H9 (cell line): Measurements from ENCODE around the gene HACD1. TPM values are rescaled to one million over a fixed set of nuclear protein-coding genes. Genes with fewer than 3 reads are reported as not detected.

Experiments used
- DNase-seq: peaks from one replicate; pipeline ENCODE4 v3.0.0-alpha.2; 2017
- H2AFZ ChIP-seq: one replicate; pipeline ENCODE4 v1.6.1; 2013; ENCODE audit warnings: mild to moderate bottlenecking, low read length, control low read depth, moderate library complexity
- H2AK5ac ChIP-seq: 2 replicates; pipeline ENCODE4 v1.6.1; 2013; ENCODE audit warnings: low read length, control low read depth, mixed read lengths; ENCODE audit not compliant: insufficient read length
- H2BK120ac ChIP-seq: one replicate; pipeline ENCODE4 v1.6.1; 2013; ENCODE audit warnings: low read depth, mild to moderate bottlenecking, low read length, control low read depth, inconsistent platforms; ENCODE audit not compliant: poor library complexity, severe bottlenecking
- H2BK12ac ChIP-seq: 2 replicates; pipeline ENCODE4 v1.6.1; 2013; ENCODE audit warnings: low read length, control low read depth, mixed read lengths, low read depth; ENCODE audit not compliant: insufficient read length
- H2BK15ac ChIP-seq: 2 replicates; pipeline ENCODE4 v1.6.1; 2013; ENCODE audit warnings: low read depth, low read length, control low read depth
- H2BK20ac ChIP-seq: one replicate; pipeline ENCODE4 v1.6.1; 2013; ENCODE audit warnings: low read depth, mild to moderate bottlenecking, low read length, control low read depth, inconsistent platforms; ENCODE audit not compliant: poor library complexity, severe bottlenecking
- H2BK5ac ChIP-seq: 2 replicates; pipeline ENCODE4 v1.6.1; 2013; ENCODE audit warnings: low read length, control low read depth, mixed read lengths; ENCODE audit not compliant: insufficient read length
- H3K14ac ChIP-seq: 2 replicates; pipeline ENCODE4 v1.6.1; 2013; ENCODE audit warnings: low read length, control low read depth; ENCODE audit not compliant: insufficient read depth
- H3K18ac ChIP-seq: 2 replicates; pipeline ENCODE4 v1.6.1; 2013; ENCODE audit warnings: low read depth, mild to moderate bottlenecking, mixed read lengths, low read length, control low read depth; ENCODE audit not compliant: insufficient read length
- H3K23ac ChIP-seq: 2 replicates; pipeline ENCODE4 v1.6.1; 2013; ENCODE audit warnings: low read length, control low read depth, mixed read lengths, low read depth; ENCODE audit not compliant: insufficient read length
- H3K23me2 ChIP-seq: 2 replicates; pipeline ENCODE4 v1.6.1; 2013; ENCODE audit warnings: low read depth, mild to moderate bottlenecking, mixed read lengths, low read length, control low read depth; ENCODE audit not compliant: insufficient read length, poor library complexity, severe bottlenecking
- H3K27ac ChIP-seq: 2 replicates; pipeline ENCODE4 v1.5.1; 2013; ENCODE audit warnings: low read length, control low read depth, mixed read lengths, low read depth; ENCODE audit not compliant: insufficient read length
- H3K27me3 ChIP-seq: 2 replicates; pipeline ENCODE4 v1.6.1; 2013; ENCODE audit warnings: low read length, control low read depth, inconsistent platforms; ENCODE audit not compliant: insufficient read depth
- H3K4ac ChIP-seq: 2 replicates; pipeline ENCODE4 v1.6.1; 2013; ENCODE audit warnings: low read depth, mild to moderate bottlenecking, control low read depth, inconsistent platforms, low read length, moderate library complexity
- H3K4me1 ChIP-seq: 2 replicates; pipeline ENCODE4 v1.6.1; 2013; ENCODE audit warnings: low read length, control low read depth, inconsistent platforms; ENCODE audit not compliant: insufficient read depth
- H3K4me2 ChIP-seq: 2 replicates; pipeline ENCODE4 v1.6.1; 2013; ENCODE audit warnings: low read length, control low read depth, mixed read lengths; ENCODE audit not compliant: insufficient read length, insufficient read depth
- H3K56ac ChIP-seq: 2 replicates; pipeline ENCODE4 v1.6.1; 2013; ENCODE audit warnings: low read depth, mild to moderate bottlenecking, mixed read lengths, low read length, control low read depth; ENCODE audit not compliant: insufficient read length
- H3K79me1 ChIP-seq: 2 replicates; pipeline ENCODE4 v1.6.1; 2013; ENCODE audit warnings: low read depth, mild to moderate bottlenecking, moderate library complexity, low read length, control low read depth, inconsistent platforms; ENCODE audit not compliant: insufficient read depth, poor library complexity, severe bottlenecking
- H3K79me2 ChIP-seq: 2 replicates; pipeline ENCODE4 v1.6.1; 2013; ENCODE audit warnings: low read length, control low read depth, inconsistent platforms; ENCODE audit not compliant: insufficient read depth
- H3K9ac ChIP-seq: 2 replicates; pipeline ENCODE4 v1.6.1; 2013; ENCODE audit warnings: low read length, control low read depth, mixed read lengths; ENCODE audit not compliant: insufficient read length; ENCODE audit errors: extremely low read depth
- H3K9me3 ChIP-seq: one replicate; pipeline ENCODE4 v1.6.1; 2013; ENCODE audit warnings: low read depth, low read length, inconsistent platforms; ENCODE audit not compliant: control insufficient read depth
- H3T11ph ChIP-seq: one replicate; pipeline ENCODE4 v1.6.1; 2013; ENCODE audit warnings: mild to moderate bottlenecking, low read length, control low read depth, inconsistent platforms
- H4K20me1 ChIP-seq: one replicate; pipeline ENCODE4 v1.6.1; 2013; ENCODE audit not compliant: control insufficient read depth, insufficient read length, insufficient read depth
- H4K5ac ChIP-seq: 2 replicates; pipeline ENCODE4 v1.6.1; 2013; ENCODE audit warnings: low read depth, mild to moderate bottlenecking, mixed read lengths, low read length, control low read depth; ENCODE audit not compliant: insufficient read length
- H4K8ac ChIP-seq: replicated peaks from 2 replicates; pipeline ENCODE4 v1.6.1; 2013; ENCODE audit warnings: low read length, control low read depth, mixed read lengths, low read depth; ENCODE audit not compliant: insufficient read length
- H4K91ac ChIP-seq: 2 replicates; pipeline ENCODE4 v1.6.1; 2013; ENCODE audit warnings: low read depth, mild to moderate bottlenecking, moderate library complexity, mixed read lengths, low read length, control low read depth; ENCODE audit not compliant: insufficient read length
- H3K27ac Mint-ChIP-seq, 3 experiments: 2 replicates in 2 of 3; 3 replicates in 1 of 3; pipeline ENCODE4 v1.8.0; 2020 to 2021; ENCODE audit warnings: mixed read lengths in 3 of 3, mild to moderate bottlenecking in 1 of 3, moderate library complexity in 1 of 3
- H3K27me3 Mint-ChIP-seq: 2 replicates; pipeline ENCODE4 v1.8.0; 2021; ENCODE audit warnings: low read depth, mild to moderate bottlenecking, moderate library complexity, mixed read lengths
- H3K36me3 Mint-ChIP-seq, 3 experiments: 2 replicates in 2 of 3; 3 replicates in 1 of 3; pipeline ENCODE4 v1.8.0; 2020 to 2021; ENCODE audit warnings: low read depth in 3 of 3, mixed read lengths in 3 of 3; ENCODE audit not compliant: insufficient read depth in 1 of 3
- H3K4me1 Mint-ChIP-seq, 2 experiments: 2 replicates each; pipeline ENCODE4 v1.8.0; 2020; ENCODE audit warnings: mixed read lengths in 2 of 2
- H3K4me3 Mint-ChIP-seq, 2 experiments: 2 replicates in 1 of 2; 3 replicates in 1 of 2; pipeline ENCODE4 v1.8.0; 2020 to 2021; ENCODE audit warnings: mild to moderate bottlenecking in 2 of 2, mixed read lengths in 2 of 2, moderate library complexity in 1 of 2
- H3K9me3 Mint-ChIP-seq, 2 experiments: 2 replicates in 1 of 2; 3 replicates in 1 of 2; pipeline ENCODE4 v1.8.0; 2020; ENCODE audit warnings: mild to moderate bottlenecking in 2 of 2, mixed read lengths in 2 of 2, moderate library complexity in 1 of 2
- WGBS: extraction: QIAGEN DNeasy Blood & Tissue Kit; methylation state at CpG from one replicate; pipeline ENCODE4 v1.1.7; 2013; ENCODE audit warnings: missing lambda C conversion rate, low lambda C conversion rate, mixed read lengths; ENCODE audit not compliant: insufficient read length; ENCODE audit errors: extremely low coverage; 5-methylcytosine and 5-hydroxymethylcytosine counted together
- total RNA-seq: library from RNA; stranded (reverse); gene quantifications from 2 replicates; pipeline ENCODE4 v1.2.1, GENCODE V29; 2021
- TF ChIP-seq, protein P1 (sequence below): fragments of 200-600 bp; sonication (generic); conservative IDR thresholded peaks from 3 replicates; pipeline ENCODE4 v1.8.0; 2021; ENCODE audit warnings: antibody characterized with exemption, mild to moderate bottlenecking

The HACD1 gene
- total RNA-seq, 1 experiment from 2014 or later, result 25.0 TPM

DNA sequence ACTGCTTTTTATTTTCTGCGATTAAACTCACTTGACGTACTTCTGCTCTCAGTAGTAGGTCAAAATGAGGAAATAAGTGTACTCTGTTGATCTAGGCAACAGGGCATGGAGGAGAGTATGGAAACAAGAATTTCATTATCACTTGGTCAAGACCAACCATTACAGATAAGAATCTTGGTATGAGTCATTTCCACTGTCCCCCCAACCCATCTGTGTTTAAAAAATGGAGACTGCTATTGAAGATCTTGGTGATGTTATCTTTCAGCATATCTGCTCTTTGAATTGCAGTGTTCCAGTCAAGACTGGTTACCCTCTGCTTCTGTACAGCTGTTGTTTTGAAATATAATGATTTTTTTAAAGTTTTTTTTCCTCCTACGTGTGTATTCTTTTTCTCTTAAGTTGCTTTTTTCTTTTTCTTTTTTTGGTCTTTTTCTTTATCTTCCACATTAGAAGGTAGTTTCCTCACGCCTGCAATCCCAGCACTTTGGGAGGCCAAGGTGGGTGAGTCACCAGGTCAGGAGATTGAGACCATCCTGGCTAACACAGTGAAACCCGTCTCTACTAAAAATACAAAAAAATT lies 38.5 kb upstream of the HACD1 start:
- Mint-ChIP-seq H3K27me3 (no peaks in the 10 kb centered on the region), H3K4me1 (peaks cover 21 to 47% of the 10 kb centered on the region in 2 experiments), H3K4me3 (no peak overlapping the region), H3K9me3 (peaks cover 35 to 51% of the 10 kb centered on the region in 2 experiments), H3K27ac (peak overlapping the region in 1 of 3 experiments; percentile 29; a peak in 1 of 7 replicates), H3K36me3 (peaks cover 19 to 72% (median 44%) of the 10 kb centered on the region in 3 experiments)
- H2BK5ac ChIP-seq, result no peak overlapping the region
- no peak overlapping the region for H3K9ac ChIP-seq
- WGBS, result no CpG with 5 or more reads among the region's 5 CpGs
- no peak overlapping the region for H3T11ph ChIP-seq
- H2BK20ac ChIP-seq, result no peak overlapping the region
- H3K79me1 ChIP-seq, result peaks cover 6% of the 10 kb centered on the region
- H2BK12ac ChIP-seq, result no peak overlapping the region
- H4K91ac ChIP-seq, result no peak overlapping the region
- no peak overlapping the region for H3K14ac ChIP-seq
- peaks cover 3% of the 10 kb centered on the region; the same call in 1 of the 2 replicates for H3K4me1 ChIP-seq
- H3K9me3 ChIP-seq, result peaks cover 13% of the 10 kb centered on the region
- H3K4me2 ChIP-seq, result no peak overlapping the region
- H3K23ac ChIP-seq, result no peak overlapping the region
- H4K20me1 ChIP-seq, result no peaks in the 10 kb centered on the region
- no peak for DNase-seq
- no peak overlapping the region for H2AFZ ChIP-seq
- H3K56ac ChIP-seq, result no peak overlapping the region
- TF ChIP-seq, protein P1, sequence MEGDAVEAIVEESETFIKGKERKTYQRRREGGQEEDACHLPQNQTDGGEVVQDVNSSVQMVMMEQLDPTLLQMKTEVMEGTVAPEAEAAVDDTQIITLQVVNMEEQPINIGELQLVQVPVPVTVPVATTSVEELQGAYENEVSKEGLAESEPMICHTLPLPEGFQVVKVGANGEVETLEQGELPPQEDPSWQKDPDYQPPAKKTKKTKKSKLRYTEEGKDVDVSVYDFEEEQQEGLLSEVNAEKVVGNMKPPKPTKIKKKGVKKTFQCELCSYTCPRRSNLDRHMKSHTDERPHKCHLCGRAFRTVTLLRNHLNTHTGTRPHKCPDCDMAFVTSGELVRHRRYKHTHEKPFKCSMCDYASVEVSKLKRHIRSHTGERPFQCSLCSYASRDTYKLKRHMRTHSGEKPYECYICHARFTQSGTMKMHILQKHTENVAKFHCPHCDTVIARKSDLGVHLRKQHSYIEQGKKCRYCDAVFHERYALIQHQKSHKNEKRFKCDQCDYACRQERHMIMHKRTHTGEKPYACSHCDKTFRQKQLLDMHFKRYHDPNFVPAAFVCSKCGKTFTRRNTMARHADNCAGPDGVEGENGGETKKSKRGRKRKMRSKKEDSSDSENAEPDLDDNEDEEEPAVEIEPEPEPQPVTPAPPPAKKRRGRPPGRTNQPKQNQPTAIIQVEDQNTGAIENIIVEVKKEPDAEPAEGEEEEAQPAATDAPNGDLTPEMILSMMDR, result no peak
- no peak overlapping the region for H4K5ac ChIP-seq
- H2BK15ac ChIP-seq, result no peak overlapping the region
- no peak overlapping the region for H3K27ac ChIP-seq
- H3K18ac ChIP-seq, result no peak overlapping the region
- no peak overlapping the region for H2BK120ac ChIP-seq
- H3K27me3 ChIP-seq, result no peaks in the 10 kb centered on the region
- H3K23me2 ChIP-seq, result no peaks in the 10 kb centered on the region
- no peak overlapping the region for H2AK5ac ChIP-seq
- H3K79me2 ChIP-seq, result peaks cover 27% of the 10 kb centered on the region; the same call in 1 of the 2 replicates
- H4K8ac ChIP-seq, result no peak overlapping the region
- H3K4ac ChIP-seq, result no peak overlapping the region
